ENCODE data around the gene FAAH.

The FAAH gene

DNA sequence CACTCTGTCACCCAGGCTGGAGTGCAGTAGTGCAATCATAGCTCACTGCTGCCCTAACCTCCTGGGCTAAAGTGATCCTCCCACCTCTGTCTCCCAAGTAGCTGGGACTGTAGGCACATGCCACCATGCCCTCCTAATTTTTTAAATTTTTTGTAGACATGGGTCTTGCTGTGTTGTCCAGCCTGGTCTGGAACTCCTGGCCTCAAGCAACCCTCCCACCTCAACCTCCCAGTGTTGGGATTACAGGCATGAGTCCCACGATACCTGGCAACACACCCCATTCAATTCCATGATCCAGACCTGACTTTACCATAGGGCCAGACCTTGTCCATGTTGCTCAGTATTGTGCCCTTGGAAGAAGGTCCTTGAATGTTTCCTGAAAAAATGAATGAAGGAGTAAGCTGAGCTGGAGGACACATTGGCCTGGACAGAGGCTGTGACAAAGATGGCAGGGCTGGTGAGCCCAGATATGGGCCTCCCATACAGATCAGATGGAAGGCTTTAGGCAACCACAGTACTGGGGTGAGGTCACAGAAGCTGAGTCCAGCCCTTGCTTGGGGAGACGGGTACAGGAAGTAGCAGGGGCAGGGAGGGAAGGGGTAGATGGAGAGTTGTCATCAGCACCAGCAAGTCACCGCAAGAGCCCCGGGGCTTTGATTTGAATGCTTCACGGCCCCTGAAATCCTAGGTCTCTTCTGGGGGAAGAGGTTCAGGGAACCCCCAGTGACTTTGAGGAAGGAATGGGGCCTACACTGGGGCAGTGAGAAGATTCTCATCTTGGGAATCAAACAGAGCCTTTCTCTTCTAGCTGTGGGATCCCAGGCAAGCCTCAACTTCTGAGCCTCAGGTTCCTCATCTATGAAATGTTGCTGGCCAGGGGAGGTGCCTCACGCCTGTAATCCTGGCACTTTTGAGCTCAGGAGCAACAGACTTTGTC lies 55.4 kb downstream of the FAAH start:
- DNase-seq (ENCODE audit: low read depth) = no peak

DNA sequence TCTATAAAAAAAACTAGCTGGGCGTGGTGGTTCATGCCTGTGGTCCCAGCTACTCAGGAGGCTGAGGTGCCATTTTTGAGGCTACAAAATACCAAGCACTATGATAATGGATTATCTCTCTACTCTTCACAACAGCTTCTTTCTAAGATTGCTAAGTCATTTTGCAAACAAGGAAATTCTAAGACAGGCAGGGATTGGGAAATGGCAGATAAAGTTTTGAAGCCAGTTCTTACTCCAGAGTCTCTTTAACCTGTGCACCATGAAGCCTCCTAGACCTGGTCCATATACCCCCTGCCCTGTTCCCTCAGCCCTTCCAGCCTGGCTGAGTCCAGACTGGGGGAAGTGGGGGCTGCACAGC lies 56.0 kb downstream of the FAAH start:
- DNase-seq (ENCODE audit: low read depth) = no peak

GRCh38 chr1:46451948-46452930 lies 58.1 kb downstream of the FAAH start:
- no peak for DNase-seq (ENCODE audit: low read depth)

DNA sequence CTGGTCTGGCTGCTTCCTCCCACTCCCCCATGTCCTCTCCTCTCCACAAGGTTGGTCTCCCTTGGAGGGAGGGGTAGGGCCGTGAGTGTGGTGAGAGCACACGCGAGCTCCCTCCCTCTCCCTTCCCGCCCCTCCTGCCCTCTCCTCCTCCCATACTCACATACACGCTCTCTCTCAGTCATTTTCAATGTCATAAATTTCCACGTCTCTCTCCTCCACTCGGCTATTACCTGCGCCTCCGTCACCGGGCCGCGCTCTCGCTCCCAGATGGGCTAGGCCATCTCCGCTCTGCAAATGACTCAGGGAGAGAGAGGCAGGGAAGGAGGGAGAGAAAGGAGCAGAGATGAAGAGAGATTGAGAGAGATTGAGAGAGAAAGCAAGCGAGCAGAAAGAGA lies 58.8 kb downstream of the FAAH start:
- no peak for DNase-seq (ENCODE audit: low read depth)

- DNase-seq (ENCODE audit: low read depth) = no peak
These were observed 59.3 kb downstream of the FAAH start for GRCh38 chr1:46453449-46453848.

DNA sequence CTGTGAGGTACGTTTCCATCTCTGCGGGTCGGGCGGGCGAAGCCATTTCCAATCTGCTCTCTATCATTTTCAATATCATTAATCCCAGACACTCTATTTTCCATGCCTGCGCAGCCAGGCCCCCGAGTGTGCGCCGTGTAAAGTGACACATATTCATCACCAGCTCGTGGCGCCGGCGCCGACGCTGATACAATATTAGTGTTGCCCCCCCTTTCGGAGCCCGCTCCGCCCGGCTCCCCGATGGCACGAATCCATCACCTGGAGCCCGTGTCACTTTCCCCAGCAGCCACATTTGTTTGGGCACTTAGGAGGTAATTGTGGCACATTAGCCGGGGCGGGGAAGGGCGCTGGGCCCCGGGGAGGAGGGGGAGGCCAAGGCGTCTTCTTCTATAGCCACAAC lies 61.8 kb downstream of the FAAH start:
- no peak for DNase-seq (ENCODE audit: low read depth)

DNA sequence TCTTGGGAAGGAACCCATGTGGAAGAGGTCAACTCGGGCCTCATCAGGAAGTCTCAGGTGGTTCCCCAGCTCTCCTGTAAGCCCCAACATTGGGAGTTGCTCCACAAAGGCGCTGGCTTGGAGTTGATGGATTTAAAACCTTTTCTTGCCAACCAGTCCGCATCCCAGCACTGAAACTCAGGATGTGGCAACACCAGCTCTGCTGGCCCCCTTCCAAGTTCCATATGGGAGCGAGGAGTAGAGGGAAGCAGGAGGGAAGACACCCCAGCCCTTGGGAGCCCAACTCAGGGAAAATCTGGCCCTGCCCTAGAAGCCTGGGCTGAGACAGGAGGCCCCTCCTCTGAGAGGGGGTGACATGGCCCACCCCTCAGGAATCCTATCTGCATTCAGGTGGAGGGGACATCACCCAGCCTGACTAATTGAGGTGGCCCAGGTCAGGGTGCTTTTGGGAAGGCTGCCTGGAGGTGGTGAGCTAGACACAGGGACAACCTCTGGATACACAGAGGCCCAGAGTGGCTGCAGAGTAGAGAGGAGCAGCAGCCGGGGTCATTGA lies 62.4 kb downstream of the FAAH start:
- no peak for DNase-seq (ENCODE audit: low read depth)

- no peak for DNase-seq (ENCODE audit: low read depth)
These were observed 63.1 kb downstream of the FAAH start for GRCh38 chr1:46457178-46457577.

- no peak for DNase-seq (ENCODE audit: low read depth)
These were observed 64.1 kb downstream of the FAAH start for GRCh38 chr1:46458190-46458589.

- DNase-seq (ENCODE audit: low read depth) = no peak
These were observed 64.7 kb downstream of the FAAH start for GRCh38 chr1:46458846-46459245.

GRCh38 chr1:46459315-46459714 lies 65.2 kb downstream of the FAAH start:
- DNase-seq (ENCODE audit: low read depth) = no peak

DNA sequence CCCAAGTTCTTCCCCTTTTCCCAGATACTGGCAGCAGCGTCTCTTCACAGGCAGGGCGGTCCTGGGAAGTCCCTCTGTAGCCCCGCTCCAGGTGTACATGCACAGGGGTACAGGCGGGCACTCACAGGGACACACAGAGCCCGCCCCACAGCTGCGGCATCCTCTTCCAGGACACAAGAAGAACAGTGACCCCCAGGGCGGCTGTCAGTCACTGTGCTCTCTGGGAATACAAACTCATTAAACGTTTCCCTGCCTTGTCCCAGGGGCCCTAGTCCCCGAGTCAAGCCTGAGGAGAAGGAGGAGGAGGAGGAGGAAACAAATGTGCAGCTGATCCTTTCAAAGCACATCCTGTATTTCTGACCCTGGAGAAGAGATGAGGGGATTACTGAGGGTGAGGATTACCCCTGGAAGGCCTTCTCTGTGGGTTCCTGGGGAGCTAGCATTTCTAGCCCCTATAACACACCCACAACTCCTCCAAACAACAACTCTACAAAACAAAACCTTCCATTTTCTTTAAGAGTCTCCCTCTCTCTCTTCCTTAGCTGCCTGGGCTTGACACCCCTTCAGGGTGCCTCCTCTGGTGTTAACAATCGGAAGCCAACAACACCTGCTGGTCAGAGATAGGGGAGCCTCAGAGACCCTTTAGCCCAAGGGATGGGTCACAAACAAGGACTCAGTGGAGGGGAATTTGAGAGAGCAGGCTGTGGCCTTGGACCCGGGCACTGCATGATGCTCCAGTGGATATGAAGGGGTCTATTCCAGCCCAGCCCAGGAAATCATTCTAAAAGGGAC lies 67.1 kb downstream of the FAAH start:
- no peak for DNase-seq (ENCODE audit: low read depth)

- DNase-seq (ENCODE audit: low read depth) = no peak
These were observed 67.8 kb downstream of the FAAH start for GRCh38 chr1:46461809-46462448.
